K562 (cell line): ENCODE results near the gene STPG2.

Experiments used
- CTCF ChIP-seq, 3 experiments: IDR thresholded peaks in 2 of 3; conservative IDR thresholded peaks in 1 of 3; 2 replicates each; pipeline ENCODE4 v1.5.1; 2011 to 2012; ENCODE audit warnings: low read length in 3 of 3, mild to moderate bottlenecking in 3 of 3, control low read depth in 2 of 3, improper control_type of control experiment in 1 of 3, inconsistent platforms in 1 of 3, low read depth in 1 of 3, mixed read lengths in 1 of 3, moderate library complexity in 1 of 3; ENCODE audit not compliant: insufficient read depth in 2 of 3
- RBM34 ChIP-seq: fragments of 200-400 bp; formaldehyde crosslinking; IDR thresholded peaks from 2 replicates; pipeline ENCODE4 v1.6.1; 2018; ENCODE audit warnings: low read length, borderline replicate concordance; ENCODE audit not compliant: insufficient read depth

GRCh38 chr4:97593248-97593647 lies 550.0 kb downstream of the STPG2 start:
- no peak for TF ChIP-seq RBM34
- no peak for TF ChIP-seq CTCF (IDR thresholded peaks at IDR 0.05 in 2 of 3, conservative IDR thresholded peaks at IDR 0.05 in 1 of 3; ENCODE audit: insufficient read depth in 2 of 3, low read depth in 1 of 3, low read length in 3 of 3)
